Activated CD4-positive, alpha-beta memory T cell treated with anti-CD3 and anti-CD28 coated beads for 36 hours (primary cell): ENCODE results near the gene TBL1X. TPM values are rescaled to one million over a fixed set of nuclear protein-coding genes. Genes with fewer than 3 reads are reported as not detected.
A peak's percentile ranks its signal among the peaks of the same experiment; 100 is the strongest.
"Not testable (repeated sequence)": the region's sequence is repeated elsewhere in the genome, so short reads cannot be mapped to it uniquely, and the experiment has no call there.

Experiments
- CTCF ChIA-PET: fragments of 350-600 bp; sonication (Branson Sonifier 250); formaldehyde crosslinking; loops from one replicate; lab custom pipeline; 2021; ENCODE audit warnings: antibody characterized with exemption, inconsistent platforms; lab: Charles Lee
- POLR2A ChIA-PET: fragments of 350-600 bp; sonication (Branson Sonifier 250); formaldehyde crosslinking; loops from one replicate; lab custom pipeline; 2021; ENCODE audit warnings: antibody characterized with exemption; lab: Charles Lee
- DNase-seq: peaks from one replicate; pipeline ENCODE4 v3.0.0-alpha.2; 2020
- H3K27ac Mint-ChIP-seq: one replicate; pipeline ENCODE4 v1.8.0; 2021; ENCODE audit warnings: mixed read lengths
- H3K27me3 Mint-ChIP-seq: one replicate; pipeline ENCODE4 v1.8.0; 2021; ENCODE audit warnings: mixed read lengths
- H3K36me3 Mint-ChIP-seq: one replicate; pipeline ENCODE4 v1.8.0; 2021; ENCODE audit warnings: mixed read lengths
- H3K4me1 Mint-ChIP-seq: one replicate; pipeline ENCODE4 v1.8.0; 2021; ENCODE audit warnings: low read depth, mixed read lengths
- H3K4me3 Mint-ChIP-seq: one replicate; pipeline ENCODE4 v1.8.0; 2021; ENCODE audit warnings: mild to moderate bottlenecking, mixed read lengths
- H3K9me3 Mint-ChIP-seq: one replicate; pipeline ENCODE4 v1.8.0; 2021; ENCODE audit warnings: mixed read lengths
- intact Hi-C: fragments of 100-400 bp; cut with micrococcal nuclease; formaldehyde crosslinking; loops from one replicate; pipeline ENCODE4 v1.15.1; 2023
- total RNA-seq, 2 experiments: library from RNA; stranded (reverse); gene quantifications; one replicate each; pipeline ENCODE4 v1.2.3, GENCODE V29; 2021

Gene TBL1X
- total RNA-seq, 2 experiments from 2014 or later: 21.1 to 23.5 TPM

- DNase-seq: peak; percentile 39
- Mint-ChIP-seq H3K27me3 (peaks cover 2% of the 10 kb centered on the region), H3K4me1 (peaks cover 34% of the 10 kb centered on the region), H3K36me3 (peaks cover 5% of the 10 kb centered on the region), H3K4me3 (peak overlapping the region; percentile 60), H3K27ac (peak overlapping the region; percentile 54), H3K9me3 (no peaks in the 10 kb centered on the region)
- POLR2A ChIA-PET: no interaction called here
- CTCF ChIA-PET: no interaction called here
- intact Hi-C loops: loop anchor here (5.0 to 10.0 kb wide), 5 partner anchors 62 to 649 kb away; no protein-coding TSS in a partner anchor
Measured at GRCh38 chrX:9465380-9466123, 694 bp downstream of the TBL1X start.

DNA sequence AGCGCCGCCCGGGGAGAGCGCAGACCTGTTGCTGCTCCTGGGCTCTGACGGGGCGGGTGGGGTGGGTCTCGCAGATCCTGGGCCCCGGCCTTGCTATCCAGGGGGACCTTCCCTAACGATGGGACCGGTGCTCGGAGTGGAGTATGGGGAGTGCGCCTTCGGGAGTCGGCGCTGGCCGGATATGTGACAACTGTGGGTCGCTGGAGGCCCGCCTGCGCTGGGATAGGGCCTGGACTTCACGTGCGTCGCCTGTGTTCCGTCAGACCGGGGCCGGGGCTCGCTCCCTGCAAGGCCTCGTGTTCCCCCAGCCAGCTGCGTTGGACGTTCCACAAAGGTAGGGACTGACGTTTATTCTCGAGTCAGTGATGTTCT, 1.3 kb downstream of the TBL1X start:
- ChIA-PET POLR2A (no interaction called here), CTCF (no interaction called here)
- no peaks in the 10 kb centered on the region for H3K9me3 Mint-ChIP-seq
- H3K36me3 Mint-ChIP-seq: peaks cover 5% of the 10 kb centered on the region
- H3K27ac Mint-ChIP-seq: peak overlapping the region; percentile 45
- DNase-seq: peak; percentile 27
- intact Hi-C loops: loop anchor here (5.0 to 10.0 kb wide), 5 partner anchors 61 to 649 kb away; no protein-coding TSS in a partner anchor
- H3K4me3 Mint-ChIP-seq: peak overlapping the region; percentile 70
- H3K27me3 Mint-ChIP-seq: peaks cover 2% of the 10 kb centered on the region
- peaks cover 33% of the 10 kb centered on the region for H3K4me1 Mint-ChIP-seq

GRCh38 chrX:9466736-9467135, 1.9 kb downstream of the TBL1X start:
- Mint-ChIP-seq H3K4me1 (peaks cover 32% of the 10 kb centered on the region), H3K27me3 (peaks cover 2% of the 10 kb centered on the region), H3K4me3 (peak overlapping the region; percentile 70), H3K9me3 (no peaks in the 10 kb centered on the region), H3K27ac (no peak overlapping the region), H3K36me3 (peaks cover 5% of the 10 kb centered on the region)
- ChIA-PET CTCF (interaction anchor here (0.7 kb wide), 1 partner anchor 222 kb away, joined by 7 read pairs; no protein-coding TSS in a partner anchor), POLR2A (no interaction called here)
- intact Hi-C loops: loop anchor here (5.0 to 10.0 kb wide), 5 partner anchors 61 to 648 kb away; no protein-coding TSS in a partner anchor
- DNase-seq: no peak

GRCh38 chrX:9467146-9467545, 2.3 kb downstream of the TBL1X start:
- Mint-ChIP-seq H3K27ac (no peak overlapping the region), H3K9me3 (no peaks in the 10 kb centered on the region), H3K36me3 (peaks cover 5% of the 10 kb centered on the region), H3K4me3 (peak overlapping the region; percentile 70), H3K4me1 (peaks cover 30% of the 10 kb centered on the region), H3K27me3 (peaks cover 2% of the 10 kb centered on the region)
- intact Hi-C loops: loop anchor here (5.0 to 10.0 kb wide), 5 partner anchors 60 to 648 kb away; no protein-coding TSS in a partner anchor
- no peak for DNase-seq
- CTCF ChIA-PET: interaction anchor here (0.7 kb wide), 1 partner anchor 222 kb away, joined by 7 read pairs; no protein-coding TSS in a partner anchor
- POLR2A ChIA-PET: no interaction called here

- POLR2A ChIA-PET: no interaction called here
Measured at GRCh38 chrX:9467751-9468150, 2.9 kb downstream of the TBL1X start.

DNA sequence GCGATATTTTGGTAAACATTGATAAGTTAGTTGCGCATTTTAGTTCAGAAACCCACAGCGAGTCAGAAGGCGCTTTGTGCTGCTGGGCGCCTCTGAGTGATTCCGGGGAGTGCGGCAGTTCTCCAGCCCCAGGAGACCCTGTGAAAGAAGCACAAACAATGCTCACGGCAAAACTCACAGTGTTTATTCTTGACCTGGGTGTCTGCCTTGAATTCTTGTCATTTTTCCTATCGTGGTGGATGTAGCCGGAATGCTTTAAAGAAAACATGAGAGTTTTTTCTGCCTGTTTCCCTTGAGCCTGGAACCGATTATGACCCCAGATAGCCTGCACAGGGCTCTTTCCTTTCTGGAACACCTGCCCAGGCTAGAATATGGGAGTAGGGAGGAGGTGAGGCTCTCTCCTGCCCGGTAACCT, 6.7 kb downstream of the TBL1X start:
- no peak overlapping the region for H3K27ac Mint-ChIP-seq
- H3K4me1 Mint-ChIP-seq: peaks cover 30% of the 10 kb centered on the region
- ChIA-PET CTCF (no interaction called here), POLR2A (interaction anchor here (0.7 to 1.2 kb wide), 2 partner anchors 132 to 165 kb away, joined by 3 to 4 read pairs; no protein-coding TSS in a partner anchor)
- H3K9me3 Mint-ChIP-seq: no peaks in the 10 kb centered on the region
- no peak for DNase-seq
- intact Hi-C loops: no loop called here
- H3K36me3 Mint-ChIP-seq: peaks cover 18% of the 10 kb centered on the region
- H3K4me3 Mint-ChIP-seq: no peak overlapping the region
- no peaks in the 10 kb centered on the region for H3K27me3 Mint-ChIP-seq

More at GRCh38 chrX:9467751-9468150, 2.9 kb downstream of the TBL1X start:
- intact Hi-C loops: loop anchor here (5.0 to 10.0 kb wide), 5 partner anchors 60 to 647 kb away; no protein-coding TSS in a partner anchor
- DNase-seq: no peak
- Mint-ChIP-seq H3K36me3 (peaks cover 5% of the 10 kb centered on the region), H3K4me3 (no peak overlapping the region), H3K27ac (no peak overlapping the region), H3K27me3 (peaks cover 2% of the 10 kb centered on the region), H3K9me3 (no peaks in the 10 kb centered on the region), H3K4me1 (peaks cover 24% of the 10 kb centered on the region)
- CTCF ChIA-PET: no interaction called here

DNA sequence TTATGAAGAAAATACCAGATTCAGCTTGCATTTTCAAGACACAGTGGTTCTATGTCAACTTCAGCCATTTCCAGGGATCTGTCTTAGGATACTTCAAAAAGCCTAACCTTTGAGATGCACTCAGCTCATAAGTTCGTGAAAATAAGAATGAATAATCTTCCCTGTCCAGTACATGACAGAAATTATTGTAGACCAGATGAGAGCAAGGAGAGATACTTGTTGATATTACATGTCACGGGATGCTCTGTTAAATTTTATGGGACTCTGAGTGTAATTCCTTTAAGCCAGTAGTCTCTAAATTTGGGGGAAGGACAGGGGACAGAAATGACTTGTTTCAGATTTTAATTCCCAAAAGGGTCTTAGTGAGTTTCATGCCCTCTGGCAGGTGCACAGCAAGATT, 8.8 kb downstream of the TBL1X start:
- Mint-ChIP-seq H3K4me1 (peaks cover 27% of the 10 kb centered on the region), H3K4me3 (no peak overlapping the region), H3K36me3 (peaks cover 17% of the 10 kb centered on the region), H3K9me3 (no peaks in the 10 kb centered on the region), H3K27me3 (no peaks in the 10 kb centered on the region), H3K27ac (no peak overlapping the region)
- intact Hi-C loops: no loop called here
- DNase-seq: no peak
- ChIA-PET POLR2A (no interaction called here), CTCF (no interaction called here)

- CTCF ChIA-PET, DNase-seq, H3K27ac Mint-ChIP-seq, H3K9me3 Mint-ChIP-seq, intact Hi-C loops, H3K27me3 Mint-ChIP-seq, POLR2A ChIA-PET, H3K4me3 Mint-ChIP-seq: not testable (repeated sequence)
- H3K36me3 Mint-ChIP-seq: peaks cover 15% of the 10 kb centered on the region
- peaks cover 25% of the 10 kb centered on the region for H3K4me1 Mint-ChIP-seq
Measured at GRCh38 chrX:9475417-9475816, 10.6 kb downstream of the TBL1X start.

DNA sequence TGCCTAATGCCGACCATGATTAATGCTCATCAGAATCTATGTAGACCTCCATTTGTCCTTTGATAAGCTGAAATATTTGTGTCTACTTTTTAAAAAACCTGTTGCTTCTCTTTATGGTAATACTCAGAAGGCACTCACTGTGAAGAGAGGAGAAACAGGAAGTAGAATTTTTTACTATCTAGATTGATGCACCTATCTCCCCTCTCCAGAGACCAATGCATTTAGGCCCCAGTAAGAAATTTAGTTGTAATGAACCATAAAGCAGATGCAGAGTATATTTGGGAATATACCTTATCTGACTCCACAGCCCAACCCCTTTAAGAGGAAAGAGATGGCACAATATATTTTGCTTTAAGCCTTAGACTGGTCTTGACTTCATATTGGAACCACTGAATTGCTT, 11.1 kb downstream of the TBL1X start:
- intact Hi-C loops: no loop called here
- Mint-ChIP-seq H3K27me3 (no peaks in the 10 kb centered on the region), H3K27ac (no peak overlapping the region), H3K9me3 (no peaks in the 10 kb centered on the region), H3K36me3 (peaks cover 15% of the 10 kb centered on the region), H3K4me3 (no peak overlapping the region), H3K4me1 (peaks cover 24% of the 10 kb centered on the region)
- no peak for DNase-seq
- ChIA-PET POLR2A (no interaction called here), CTCF (no interaction called here)

DNA sequence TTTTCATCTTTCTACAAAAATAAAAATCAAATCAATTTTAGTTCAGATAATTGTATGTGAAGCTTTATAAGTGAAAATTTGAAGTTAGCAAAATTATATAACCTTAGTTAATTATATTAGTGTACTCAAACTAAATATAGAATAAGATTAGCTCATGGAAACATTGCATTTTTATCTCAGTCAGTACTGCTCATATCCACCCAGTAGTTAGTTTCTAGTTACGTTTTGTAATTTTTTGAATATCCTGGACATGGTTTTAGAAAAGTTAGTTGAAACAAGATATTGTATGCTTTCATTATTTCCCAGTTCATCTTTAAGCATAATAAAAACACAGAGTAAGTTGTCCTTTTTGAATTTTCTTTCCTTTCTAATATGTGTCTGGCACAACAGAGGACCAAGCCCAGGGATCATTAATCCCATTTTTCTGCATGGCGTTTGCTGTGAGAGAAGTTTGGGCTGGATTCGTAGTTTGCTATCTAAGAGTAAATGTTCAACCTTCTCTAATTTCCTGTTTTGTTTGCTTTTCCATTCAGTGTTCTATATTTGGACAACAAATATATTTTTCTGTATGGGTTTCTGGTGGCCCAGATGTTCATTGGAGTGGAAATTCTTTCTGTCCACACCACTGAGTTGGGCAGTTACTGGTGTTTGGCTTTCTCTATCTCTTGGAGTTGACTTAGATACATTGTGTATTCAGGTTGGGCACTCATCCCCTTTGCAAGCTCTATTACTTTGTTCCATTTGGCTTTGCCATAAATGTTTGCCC, 12.1 kb downstream of the TBL1X start:
- no peak for DNase-seq
- Mint-ChIP-seq H3K27ac (no peak overlapping the region), H3K27me3 (no peaks in the 10 kb centered on the region), H3K4me1 (peaks cover 22% of the 10 kb centered on the region), H3K9me3 (no peaks in the 10 kb centered on the region), H3K4me3 (no peak overlapping the region), H3K36me3 (peaks cover 16% of the 10 kb centered on the region)
- CTCF ChIA-PET: no interaction called here
- POLR2A ChIA-PET: no interaction called here
- intact Hi-C loops: no loop called here

- ChIA-PET CTCF (no interaction called here), POLR2A (no interaction called here)
- H3K4me1 Mint-ChIP-seq: peaks cover 9% of the 10 kb centered on the region
- H3K4me3 Mint-ChIP-seq: no peak overlapping the region
- peaks cover 5% of the 10 kb centered on the region for H3K36me3 Mint-ChIP-seq
- H3K27me3 Mint-ChIP-seq: no peaks in the 10 kb centered on the region
- intact Hi-C loops: no loop called here
- H3K27ac Mint-ChIP-seq: no peak overlapping the region
- no peak for DNase-seq
- H3K9me3 Mint-ChIP-seq: no peaks in the 10 kb centered on the region
Measured at GRCh38 chrX:9482408-9482807, 17.6 kb downstream of the TBL1X start.

DNA sequence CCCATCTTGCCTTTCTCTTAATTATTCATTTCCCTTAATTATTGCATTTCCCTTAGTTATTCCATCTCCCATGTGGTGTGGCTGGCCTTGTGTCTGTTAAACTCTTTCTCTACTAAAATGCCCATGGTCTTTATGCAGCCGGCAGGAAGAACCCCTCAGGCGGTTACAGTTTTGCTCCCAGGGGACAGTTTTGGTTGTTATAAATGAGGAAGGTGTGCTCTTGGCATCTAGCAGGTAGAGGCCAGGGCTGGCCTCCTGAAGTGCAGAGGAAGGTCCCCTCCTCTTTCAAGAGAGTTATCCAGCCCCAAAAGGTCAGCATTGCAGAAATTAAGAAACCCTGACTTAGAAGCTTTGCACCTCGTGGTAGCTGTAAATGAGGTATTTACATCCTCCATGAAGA, 18.0 kb downstream of the TBL1X start:
- intact Hi-C loops: no loop called here
- CTCF ChIA-PET: no interaction called here
- Mint-ChIP-seq H3K27ac (no peak overlapping the region), H3K27me3 (no peaks in the 10 kb centered on the region), H3K9me3 (no peaks in the 10 kb centered on the region), H3K4me3 (no peak overlapping the region), H3K36me3 (peaks cover 5% of the 10 kb centered on the region), H3K4me1 (peaks cover 9% of the 10 kb centered on the region)
- DNase-seq: no peak
- POLR2A ChIA-PET: no interaction called here
